Sigmoid colon (tissue), 7 donors: ENCODE data around the gene TNRC6A. TPM values are rescaled to one million over a fixed set of nuclear protein-coding genes. Genes with fewer than 3 reads are reported as not detected.
"Not testable (repeated sequence)": the region's sequence is repeated elsewhere in the genome, so short reads cannot be mapped to it uniquely, and the experiment has no call there.

Source experiments
- DNase-seq: peaks from one replicate; pipeline ENCODE4 v3.0.0-alpha.2; 2019
- H3K27ac ChIP-seq, 4 donors: fragments of 200-600 bp; sonication (generic); one replicate each; pipeline ENCODE4 v1.5.1; 2016 to 2019; ENCODE audit warnings: mild to moderate bottlenecking in 1 of 4
- H3K27me3 ChIP-seq, 3 donors: fragments of 200-600 bp; sonication (generic); one replicate each; pipeline ENCODE4 v1.5.1; 2019; ENCODE audit warnings: mild to moderate bottlenecking in 1 of 3
- H3K36me3 ChIP-seq, 4 donors: fragments of 200-600 bp; sonication (generic); one replicate each; pipeline ENCODE4 v1.5.1; 2016 to 2019
- H3K4me1 ChIP-seq, 4 donors: fragments of 200-600 bp; sonication (generic); one replicate each; pipeline ENCODE4 v1.5.1; 2017 to 2019
- H3K4me3 ChIP-seq, 4 donors: fragments of 200-600 bp; sonication (generic); one replicate each; pipeline ENCODE4 v1.5.1; 2017 to 2019; ENCODE audit warnings: mild to moderate bottlenecking in 2 of 4, moderate library complexity in 1 of 4
- H3K9me3 ChIP-seq, 4 donors: fragments of 200-600 bp in 3 of 4; sonication (generic) in 3 of 4; one replicate each; pipeline versions ENCODE4 v1.5.1 to v1.6.1; 2013 to 2019
- EP300 ChIP-seq, 4 donors: sonication (generic); formaldehyde crosslinking; IDR thresholded peaks; one replicate each; pipeline ENCODE4 v1.6.1; 2017; ENCODE audit warnings: antibody characterized with exemption in 4 of 4
- POLR2A ChIP-seq, 2 donors: fragments of 450-650 bp; IDR thresholded peaks; one replicate each; pipeline ENCODE4 v1.6.1; 2016; ENCODE audit warnings: antibody characterized with exemption in 2 of 2, mild to moderate bottlenecking in 2 of 2, moderate library complexity in 2 of 2
- POLR2AphosphoS5 ChIP-seq, 4 donors: sonication (generic); formaldehyde crosslinking; IDR thresholded peaks; one replicate each; pipeline ENCODE4 v1.6.1; 2017; ENCODE audit warnings: antibody characterized with exemption in 4 of 4
- WGBS, 2 donors: extraction: QIAGEN DNeasy Blood & Tissue Kit; methylation state at CpG; one replicate each; pipeline ENCODE4 v1.1.7; 2013; 5-methylcytosine and 5-hydroxymethylcytosine counted together
- intact Hi-C: fragments of 100-400 bp; cut with DNase I; formaldehyde crosslinking; loops from one replicate; pipeline ENCODE4 v1.15.1; 2023
- polyA plus RNA-seq, 3 donors: library from polyadenylated mRNA; stranded (reverse); fragments of 200-250 nt; gene quantifications; one replicate each; pipeline ENCODE4 v1.2.3, GENCODE V29; 2013
- total RNA-seq, 4 donors: library from RNA; depleted of rRNA; stranded (reverse); fragments of >200 nt; gene quantifications; one replicate each; pipeline ENCODE4 v1.1.0, GENCODE V29; 2016
- TF ChIP-seq, protein P1 (sequence below), 4 experiments: fragments of 450-650 bp in 3 of 4; fragments of 200-600 bp in 1 of 4; IDR thresholded peaks; one replicate each; pipeline ENCODE4 v1.5.1; 2016 to 2019; ENCODE audit warnings: antibody characterized with exemption in 4 of 4, mild to moderate bottlenecking in 3 of 4, moderate library complexity in 2 of 4
- donor health status: healthy with polysubstance abuse.
- donor health status: Bipolar disorder and iron deficiency.
- donor health status: healthy.

Gene TNRC6A
- total and polyA plus RNA-seq, 7 donors, result 4.6 to 129 (median 42.8) TPM

DNA sequence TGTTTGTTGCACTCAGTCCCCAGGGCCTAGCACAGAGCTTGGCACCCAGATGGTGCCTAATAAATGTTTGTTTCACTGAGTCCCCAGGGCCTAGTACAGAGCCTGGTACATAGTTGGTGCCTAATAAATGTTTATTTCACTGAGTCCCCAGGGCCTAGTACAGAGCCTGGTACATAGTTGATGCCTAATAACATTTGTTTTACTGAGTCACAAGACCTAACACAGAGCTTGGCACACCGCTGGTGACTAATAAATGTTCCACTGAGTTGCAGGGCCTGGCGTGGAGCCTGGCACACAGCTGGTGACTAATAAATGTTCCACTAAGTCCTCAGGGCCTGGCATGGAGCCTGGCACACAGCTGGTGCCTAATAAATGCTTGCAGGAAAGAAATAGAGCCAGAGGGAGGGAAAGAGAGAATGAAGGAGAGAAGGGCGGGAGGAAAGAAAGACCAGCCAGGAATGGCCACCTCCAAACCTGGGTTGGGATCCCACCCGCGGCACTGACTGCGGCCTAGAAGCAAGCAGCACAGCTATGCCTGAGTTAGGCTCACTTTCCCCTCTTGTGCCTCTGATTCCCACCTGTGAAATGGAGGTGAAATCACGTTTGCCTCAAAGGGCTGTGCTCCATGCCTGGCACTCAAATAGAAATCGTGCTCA, 123.8 kb downstream of the TNRC6A start:
- no peaks in the 10 kb centered on the region for H3K27me3 ChIP-seq
- no peaks in the 10 kb centered on the region for H3K36me3 ChIP-seq
- H3K9me3 ChIP-seq, result no peaks in the 10 kb centered on the region
- peak overlapping the region in 1 of 4 donors; percentile 17 for H3K4me3 ChIP-seq
- H3K4me1 ChIP-seq, result peaks cover 0 to 32% (median 16%) of the 10 kb centered on the region in 4 donors
- no peak for TF ChIP-seq EP300 (IDR thresholded peaks at IDR 0.05)
- no peak for TF ChIP-seq POLR2A (IDR thresholded peaks at IDR 0.05)
- TF ChIP-seq, protein P1, sequence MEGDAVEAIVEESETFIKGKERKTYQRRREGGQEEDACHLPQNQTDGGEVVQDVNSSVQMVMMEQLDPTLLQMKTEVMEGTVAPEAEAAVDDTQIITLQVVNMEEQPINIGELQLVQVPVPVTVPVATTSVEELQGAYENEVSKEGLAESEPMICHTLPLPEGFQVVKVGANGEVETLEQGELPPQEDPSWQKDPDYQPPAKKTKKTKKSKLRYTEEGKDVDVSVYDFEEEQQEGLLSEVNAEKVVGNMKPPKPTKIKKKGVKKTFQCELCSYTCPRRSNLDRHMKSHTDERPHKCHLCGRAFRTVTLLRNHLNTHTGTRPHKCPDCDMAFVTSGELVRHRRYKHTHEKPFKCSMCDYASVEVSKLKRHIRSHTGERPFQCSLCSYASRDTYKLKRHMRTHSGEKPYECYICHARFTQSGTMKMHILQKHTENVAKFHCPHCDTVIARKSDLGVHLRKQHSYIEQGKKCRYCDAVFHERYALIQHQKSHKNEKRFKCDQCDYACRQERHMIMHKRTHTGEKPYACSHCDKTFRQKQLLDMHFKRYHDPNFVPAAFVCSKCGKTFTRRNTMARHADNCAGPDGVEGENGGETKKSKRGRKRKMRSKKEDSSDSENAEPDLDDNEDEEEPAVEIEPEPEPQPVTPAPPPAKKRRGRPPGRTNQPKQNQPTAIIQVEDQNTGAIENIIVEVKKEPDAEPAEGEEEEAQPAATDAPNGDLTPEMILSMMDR (IDR thresholded peaks at IDR 0.05), result no peak
- TF ChIP-seq POLR2AphosphoS5 (IDR thresholded peaks at IDR 0.05), result no peak
- no peak for DNase-seq
- WGBS, 2 donors, result 72 to 77% methylated on average over 8 of the region's 8 CpGs
- intact Hi-C loops, result no loop called here
- H3K27ac ChIP-seq, result peak overlapping the region in 1 of 4 donors; percentile 13

DNA sequence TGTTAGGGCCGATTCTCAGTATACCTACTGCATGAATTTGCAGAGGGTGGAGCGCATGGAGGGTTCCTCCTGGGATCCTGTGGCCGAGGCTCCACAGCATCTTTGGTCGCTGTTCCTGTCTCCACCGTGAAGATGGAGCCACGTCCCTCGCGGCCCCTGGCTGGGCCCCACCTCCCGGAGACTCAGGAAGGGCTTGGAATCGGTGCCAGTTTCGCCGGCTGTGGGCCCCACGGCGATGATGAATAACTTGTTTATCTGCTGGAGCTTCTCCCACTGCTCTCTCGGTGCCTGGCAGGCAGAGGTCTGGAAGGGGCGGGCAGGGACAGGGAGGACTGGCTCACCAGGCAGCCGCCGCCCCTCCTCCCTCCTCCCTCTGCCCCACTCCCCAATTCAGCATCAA, 124.4 kb downstream of the TNRC6A start:
- Histone ChIP-seq H3K9me3 (no peaks in the 10 kb centered on the region), H3K27ac (peak overlapping the region in 1 of 4 donors; percentile 13), H3K27me3 (no peaks in the 10 kb centered on the region), H3K36me3 (no peaks in the 10 kb centered on the region), H3K4me3 (peak overlapping the region in 1 of 4 donors; percentile 17), H3K4me1 (peaks cover 0 to 32% (median 16%) of the 10 kb centered on the region in 4 donors)
- intact Hi-C loops, result no loop called here
- peak; percentile 70 for DNase-seq
- WGBS, 2 donors, result 9 to 24% methylated on average over 18 of the region's 18 CpGs
- TF ChIP-seq POLR2AphosphoS5 (IDR thresholded peaks at IDR 0.05) (no peak), EP300 (IDR thresholded peaks at IDR 0.05) (no peak), POLR2A (IDR thresholded peaks at IDR 0.05) (no peak)
- TF ChIP-seq, protein P1 (IDR thresholded peaks at IDR 0.05), result no peak

DNA sequence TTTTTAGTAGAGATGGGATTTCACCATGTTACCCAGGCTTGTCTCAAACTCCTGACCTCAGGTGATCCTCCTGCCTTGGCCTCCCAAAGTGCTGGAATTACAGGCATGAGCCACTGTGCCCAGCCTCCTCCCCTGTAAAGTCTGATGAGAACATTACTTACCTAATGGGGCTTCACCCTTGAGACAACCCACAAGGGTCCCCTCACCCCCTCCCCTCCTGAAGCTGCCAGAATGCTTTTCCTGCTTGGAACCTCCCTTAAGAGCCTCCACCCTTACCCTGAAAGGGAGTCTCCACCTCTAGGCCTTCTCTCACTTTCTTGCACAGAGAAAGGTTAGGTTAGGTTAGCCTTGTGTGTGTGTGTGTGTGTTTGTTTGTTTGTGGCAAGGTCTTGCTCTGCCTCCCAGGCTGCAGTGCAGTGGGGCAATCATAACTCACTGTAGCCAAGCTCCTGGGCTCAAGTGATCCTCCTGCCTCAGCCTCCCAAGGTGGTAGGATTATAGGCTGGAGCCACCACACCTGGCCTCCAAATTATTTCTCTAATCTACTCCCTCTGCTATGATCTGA, 125.2 kb downstream of the TNRC6A start:
- TF ChIP-seq, protein P1 (IDR thresholded peaks at IDR 0.05), result no peak
- TF ChIP-seq POLR2A (IDR thresholded peaks at IDR 0.05), result no peak
- TF ChIP-seq POLR2AphosphoS5 (IDR thresholded peaks at IDR 0.05), result no peak
- Histone ChIP-seq H3K27ac (no peak overlapping the region), H3K4me1 (peaks cover 0 to 32% (median 16%) of the 10 kb centered on the region in 4 donors), H3K4me3 (no peak overlapping the region), H3K9me3 (no peaks in the 10 kb centered on the region), H3K36me3 (no peaks in the 10 kb centered on the region), H3K27me3 (no peaks in the 10 kb centered on the region)
- intact Hi-C loops, result no loop called here
- peak; percentile 25 for DNase-seq

DNA sequence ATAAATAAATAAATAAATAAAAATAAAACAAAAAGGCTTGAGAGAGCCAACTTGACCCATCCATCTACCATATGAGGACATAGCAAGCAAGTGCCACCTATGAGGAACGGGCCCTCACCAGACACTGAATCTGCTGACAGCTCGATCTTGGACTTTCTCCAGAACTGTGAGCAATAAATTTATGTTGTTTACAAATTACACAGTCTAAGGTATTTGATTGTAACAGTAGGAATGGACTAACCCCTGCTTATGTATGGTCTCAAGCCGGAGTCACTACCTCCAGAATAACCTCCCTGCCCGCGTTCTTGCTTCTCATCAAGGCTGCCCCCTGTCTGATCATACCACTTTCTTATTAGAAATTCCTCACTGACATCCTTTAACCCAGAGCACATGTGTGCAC, 126.2 kb downstream of the TNRC6A start:
- DNase-seq, result peak; percentile 26
- H3K4me1 ChIP-seq, result peaks cover 0 to 32% (median 16%) of the 10 kb centered on the region in 4 donors
- WGBS, 2 donors, result 33 to 68% methylated on average over 5 of the region's 5 CpGs
- H3K4me3 ChIP-seq, result no peak overlapping the region
- intact Hi-C loops, result no loop called here
- no peaks in the 10 kb centered on the region for H3K9me3 ChIP-seq
- TF ChIP-seq, protein P1 (IDR thresholded peaks at IDR 0.05), result no peak
- no peak for TF ChIP-seq EP300 (IDR thresholded peaks at IDR 0.05)
- TF ChIP-seq POLR2A (IDR thresholded peaks at IDR 0.05), result no peak
- TF ChIP-seq POLR2AphosphoS5 (IDR thresholded peaks at IDR 0.05), result no peak
- no peak overlapping the region for H3K27ac ChIP-seq
- H3K27me3 ChIP-seq, result no peaks in the 10 kb centered on the region
- H3K36me3 ChIP-seq, result no peaks in the 10 kb centered on the region

DNA sequence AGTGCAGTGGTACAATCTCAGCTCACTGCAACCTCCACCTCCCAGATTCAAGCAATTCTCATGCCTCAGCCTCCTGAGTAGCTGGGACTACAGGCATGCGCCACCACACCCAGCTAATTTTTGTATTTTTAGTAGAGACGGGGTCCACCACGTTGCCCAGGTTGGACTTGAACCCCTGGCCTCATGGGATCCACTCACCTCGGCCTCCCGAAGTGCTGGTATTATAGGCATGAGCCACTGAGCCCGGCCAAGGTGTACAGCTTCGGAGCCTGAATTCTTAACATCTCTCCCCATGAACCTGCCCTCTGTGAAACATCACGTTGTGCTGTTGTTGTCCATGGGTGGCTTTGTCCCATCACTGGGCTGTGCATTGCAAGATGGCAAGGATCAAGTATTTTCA, 127.4 kb downstream of the TNRC6A start:
- H3K4me3 ChIP-seq, H3K9me3 ChIP-seq, H3K27me3 ChIP-seq, H3K27ac ChIP-seq, intact Hi-C loops, H3K36me3 ChIP-seq: not testable (repeated sequence)
- H3K4me1 ChIP-seq, result peaks cover 0 to 32% (median 16%) of the 10 kb centered on the region in 4 donors
- DNase-seq, result peak; percentile 41
- 85% methylated on average over 8 of the region's 8 CpGs for WGBS, 2 donors
